Karpas-422 (cell line): Measurements from ENCODE around the gene POU6F1. TPM values are rescaled to one million over a fixed set of nuclear protein-coding genes. Genes with fewer than 3 reads are reported as not detected.

Experiments
- DNase-seq: peaks from one replicate; pipeline ENCODE4 v3.0.0-alpha.2; 2015
- H2AFZ ChIP-seq: fragments of 200-600 bp; sonication (generic); 2 replicates; pipeline ENCODE4 v1.6.1; 2014; ENCODE audit warnings: antibody characterized with exemption, low read length, mixed read lengths
- H3K27ac ChIP-seq: fragments of 200-600 bp; sonication (generic); 2 replicates; pipeline ENCODE4 v1.5.1; 2014; ENCODE audit warnings: mild to moderate bottlenecking, low read length, moderate library complexity
- H3K27me3 ChIP-seq: fragments of 200-600 bp; sonication (generic); 2 replicates; pipeline ENCODE4 v1.6.1; 2014; ENCODE audit warnings: low read length, mixed read lengths
- H3K36me3 ChIP-seq: fragments of 200-600 bp; sonication (generic); 2 replicates; pipeline ENCODE4 v1.6.1; 2014; ENCODE audit warnings: low read length, mixed read lengths; ENCODE audit not compliant: insufficient read depth
- H3K4me1 ChIP-seq: fragments of 200-600 bp; sonication (generic); 2 replicates; pipeline ENCODE4 v1.6.1; 2014; ENCODE audit warnings: mild to moderate bottlenecking, low read length, mixed read lengths
- H3K4me2 ChIP-seq: fragments of 200-600 bp; sonication (generic); 2 replicates; pipeline ENCODE4 v1.6.1; 2014; ENCODE audit warnings: low read length, low read depth, mild to moderate bottlenecking; ENCODE audit not compliant: poor library complexity, severe bottlenecking
- H3K4me3 ChIP-seq: fragments of 200-600 bp; sonication (generic); 2 replicates; pipeline ENCODE4 v1.5.1; 2014; ENCODE audit warnings: mild to moderate bottlenecking, antibody characterized with exemption, low read length, mixed read lengths
- H3K79me2 ChIP-seq: fragments of 200-600 bp; sonication (generic); 2 replicates; pipeline ENCODE4 v1.6.1; 2014; ENCODE audit warnings: mild to moderate bottlenecking, low read length, mixed read lengths
- H3K9ac ChIP-seq: fragments of 200-600 bp; sonication (generic); 2 replicates; pipeline ENCODE4 v1.6.0; 2014; ENCODE audit warnings: low read length
- H3K9me2 ChIP-seq: fragments of 200-600 bp; sonication (generic), shearing (Covaris generic); replicated peaks from 2 replicates; pipeline ENCODE4 v1.6.0; 2014; ENCODE audit warnings: mild to moderate bottlenecking, low read length, moderate library complexity; ENCODE audit not compliant: insufficient read depth
- H3K9me3 ChIP-seq: fragments of 300-700, 200-600 bp; sonication (generic); 2 replicates; pipeline ENCODE4 v1.6.1; 2014; ENCODE audit warnings: low read length, mixed read lengths
- H4K20me1 ChIP-seq: fragments of 200-600 bp; sonication (generic); 2 replicates; pipeline ENCODE4 v1.6.1; 2014; ENCODE audit warnings: mild to moderate bottlenecking, antibody characterized with exemption, low read length, low read depth; ENCODE audit not compliant: insufficient read depth
- total RNA-seq: library from RNA; depleted of rRNA; stranded (reverse); fragments of >200 nt; shearing (Covaris generic); gene quantifications from 2 replicates; pipeline ENCODE4 v1.2.3, GENCODE V29; 2014; ENCODE audit warnings: low replicate concordance

POU6F1 gene
- total RNA-seq, 1 experiment from 2014 or later: 1.6 TPM

DNA sequence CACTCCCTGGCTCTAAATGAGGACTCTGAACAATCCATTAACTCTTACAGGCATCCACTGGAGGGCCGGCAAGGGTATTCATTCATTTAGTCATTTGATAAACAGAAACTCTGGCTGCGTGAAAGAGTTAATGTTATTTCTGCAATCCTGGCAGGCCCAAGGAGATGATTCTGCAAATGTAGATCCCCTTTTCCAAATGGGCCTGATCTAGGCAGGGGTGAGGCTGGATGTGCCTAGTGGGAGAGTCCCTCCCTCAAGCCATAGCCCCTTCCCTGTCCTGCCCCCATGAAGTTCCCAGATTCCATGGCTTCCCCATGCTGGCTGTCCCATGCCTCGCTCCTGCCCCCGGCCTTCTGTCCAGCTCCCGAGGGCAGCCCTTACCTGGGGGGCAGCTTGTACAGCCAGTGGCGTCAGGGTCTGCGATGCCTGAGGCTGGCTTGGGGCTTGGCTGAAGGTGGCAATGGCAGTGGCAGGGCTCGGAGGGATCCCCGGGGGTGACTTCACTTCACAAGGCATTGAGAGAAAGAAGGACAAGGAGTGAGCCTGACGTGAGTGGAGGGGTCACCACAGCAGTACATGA lies 18.4 kb downstream of the POU6F1 start:
- no peaks in the 10 kb centered on the region for H3K9me3 ChIP-seq
- DNase-seq: no peak
- H3K9me2 ChIP-seq: no peaks in the 10 kb centered on the region
- no peak overlapping the region for H3K27ac ChIP-seq
- H3K4me1 ChIP-seq: no peaks in the 10 kb centered on the region
- H2AFZ ChIP-seq: no peak overlapping the region
- no peak overlapping the region for H3K9ac ChIP-seq
- H3K36me3 ChIP-seq: no peaks in the 10 kb centered on the region
- no peaks in the 10 kb centered on the region for H4K20me1 ChIP-seq
- no peak overlapping the region for H3K4me3 ChIP-seq
- no peaks in the 10 kb centered on the region for H3K27me3 ChIP-seq
- H3K79me2 ChIP-seq: no peaks in the 10 kb centered on the region
- H3K4me2 ChIP-seq: no peak overlapping the region

GRCh38 chr12:51198568-51199365 lies 19.1 kb downstream of the POU6F1 start:
- DNase-seq: no peak
- Histone ChIP-seq H3K79me2 (no peaks in the 10 kb centered on the region), H3K9ac (no peak overlapping the region), H2AFZ (no peak overlapping the region), H3K4me1 (no peaks in the 10 kb centered on the region), H3K9me3 (no peaks in the 10 kb centered on the region), H3K27me3 (no peaks in the 10 kb centered on the region), H3K4me2 (no peak overlapping the region), H3K4me3 (no peak overlapping the region), H3K9me2 (no peaks in the 10 kb centered on the region), H3K27ac (no peak overlapping the region), H4K20me1 (no peaks in the 10 kb centered on the region), H3K36me3 (no peaks in the 10 kb centered on the region)

- H3K4me2 ChIP-seq: no peak overlapping the region
- no peaks in the 10 kb centered on the region for H3K4me1 ChIP-seq
- no peak overlapping the region for H3K9ac ChIP-seq
- no peaks in the 10 kb centered on the region for H3K79me2 ChIP-seq
- H3K4me3 ChIP-seq: no peak overlapping the region
- H2AFZ ChIP-seq: no peak overlapping the region
- no peak for DNase-seq
- H3K9me2 ChIP-seq: no peaks in the 10 kb centered on the region
- H3K27me3 ChIP-seq: no peaks in the 10 kb centered on the region
- H3K27ac ChIP-seq: no peak overlapping the region
- no peaks in the 10 kb centered on the region for H3K9me3 ChIP-seq
- no peaks in the 10 kb centered on the region for H4K20me1 ChIP-seq
- no peaks in the 10 kb centered on the region for H3K36me3 ChIP-seq
Measured at GRCh38 chr12:51197736-51198567, 19.9 kb downstream of the POU6F1 start.

DNA sequence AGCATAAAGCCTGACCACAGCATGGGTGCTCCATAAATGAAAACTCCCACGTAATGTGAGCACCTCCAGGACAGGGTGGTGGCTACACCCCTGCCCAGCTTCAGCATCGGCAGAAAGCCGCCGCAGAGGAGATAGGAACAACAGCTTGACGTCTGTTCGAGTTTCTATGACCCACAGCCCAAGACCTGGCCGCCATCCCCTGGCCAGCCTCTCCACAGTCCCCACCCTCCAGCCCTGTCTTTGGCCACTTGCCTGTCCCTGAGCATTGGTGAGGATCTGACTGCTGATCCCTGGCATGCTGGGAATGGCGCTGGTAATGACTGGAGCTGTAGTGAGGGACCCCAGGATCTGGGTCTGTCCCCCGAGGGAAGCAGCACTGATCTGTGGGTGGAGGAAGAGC lies 21.3 kb downstream of the POU6F1 start:
- Histone ChIP-seq H3K9me3 (no peaks in the 10 kb centered on the region), H4K20me1 (no peaks in the 10 kb centered on the region)

DNA sequence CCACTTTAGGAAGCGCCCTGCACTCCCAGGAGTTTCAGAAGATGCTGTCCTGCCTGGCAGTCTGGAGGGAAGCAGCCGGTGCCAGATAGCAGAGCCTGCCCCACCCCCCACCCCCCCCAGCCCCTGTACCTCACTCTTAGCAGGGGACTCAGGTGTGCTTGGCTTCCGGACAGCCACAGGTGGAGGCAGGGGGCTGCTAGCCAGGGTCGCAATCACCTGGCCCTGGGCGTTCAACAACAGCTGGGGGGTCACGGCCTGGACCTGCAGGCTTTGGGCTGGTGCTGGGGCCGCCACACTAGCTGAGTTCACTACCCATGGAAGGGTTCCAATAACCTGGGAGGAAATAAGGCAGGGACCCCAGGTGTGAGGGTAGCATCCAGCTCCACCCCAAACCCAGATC lies 22.0 kb downstream of the POU6F1 start:
- no peak overlapping the region for H3K4me3 ChIP-seq
- H3K79me2 ChIP-seq: no peaks in the 10 kb centered on the region
- H3K9me3 ChIP-seq: no peaks in the 10 kb centered on the region
- H3K27ac ChIP-seq: no peak overlapping the region
- no peak overlapping the region for H3K9ac ChIP-seq
- no peaks in the 10 kb centered on the region for H3K9me2 ChIP-seq
- no peaks in the 10 kb centered on the region for H3K27me3 ChIP-seq
- no peak overlapping the region for H3K4me2 ChIP-seq
- H3K36me3 ChIP-seq: no peaks in the 10 kb centered on the region
- H3K4me1 ChIP-seq: no peaks in the 10 kb centered on the region
- no peak overlapping the region for H2AFZ ChIP-seq
- no peaks in the 10 kb centered on the region for H4K20me1 ChIP-seq
- no peak for DNase-seq

More for the DNA sequence above, 21.3 kb downstream of the POU6F1 start:
- Histone ChIP-seq H3K4me2 (no peak overlapping the region), H3K4me1 (no peaks in the 10 kb centered on the region), H3K27ac (no peak overlapping the region), H3K36me3 (no peaks in the 10 kb centered on the region), H3K4me3 (no peak overlapping the region), H2AFZ (no peak overlapping the region), H3K9me2 (no peaks in the 10 kb centered on the region), H3K27me3 (no peaks in the 10 kb centered on the region), H3K9ac (no peak overlapping the region), H3K79me2 (no peaks in the 10 kb centered on the region)
- no peak for DNase-seq

DNA sequence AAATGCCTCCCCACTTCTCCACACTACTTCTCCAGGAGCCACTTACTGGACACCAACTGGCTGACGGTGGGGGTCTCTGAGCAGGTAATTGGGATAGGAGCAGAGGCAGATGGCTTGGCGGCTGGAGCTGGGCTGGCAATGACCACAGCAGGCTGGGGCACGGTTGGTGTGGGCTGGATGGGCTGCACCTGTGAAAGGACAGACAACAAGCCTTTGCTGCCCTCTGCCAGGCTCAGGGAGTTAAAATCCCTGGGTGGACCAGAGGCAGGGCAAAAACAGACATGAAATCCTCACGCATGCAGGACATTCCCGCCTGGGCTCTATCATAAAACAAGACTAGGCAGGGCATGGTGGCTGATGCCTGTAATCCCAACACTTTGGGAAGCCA lies 25.6 kb downstream of the POU6F1 start:
- H3K9ac ChIP-seq: no peak overlapping the region
- no peak overlapping the region for H2AFZ ChIP-seq
- H4K20me1 ChIP-seq: no peaks in the 10 kb centered on the region
- H3K4me3 ChIP-seq: no peak overlapping the region
- no peak overlapping the region for H3K4me2 ChIP-seq
- H3K27me3 ChIP-seq: no peaks in the 10 kb centered on the region
- DNase-seq: no peak
- H3K4me1 ChIP-seq: peaks cover 20% of the 10 kb centered on the region
- H3K79me2 ChIP-seq: no peaks in the 10 kb centered on the region
- no peaks in the 10 kb centered on the region for H3K9me2 ChIP-seq
- no peaks in the 10 kb centered on the region for H3K36me3 ChIP-seq
- no peaks in the 10 kb centered on the region for H3K9me3 ChIP-seq
- H3K27ac ChIP-seq: no peak overlapping the region

DNA sequence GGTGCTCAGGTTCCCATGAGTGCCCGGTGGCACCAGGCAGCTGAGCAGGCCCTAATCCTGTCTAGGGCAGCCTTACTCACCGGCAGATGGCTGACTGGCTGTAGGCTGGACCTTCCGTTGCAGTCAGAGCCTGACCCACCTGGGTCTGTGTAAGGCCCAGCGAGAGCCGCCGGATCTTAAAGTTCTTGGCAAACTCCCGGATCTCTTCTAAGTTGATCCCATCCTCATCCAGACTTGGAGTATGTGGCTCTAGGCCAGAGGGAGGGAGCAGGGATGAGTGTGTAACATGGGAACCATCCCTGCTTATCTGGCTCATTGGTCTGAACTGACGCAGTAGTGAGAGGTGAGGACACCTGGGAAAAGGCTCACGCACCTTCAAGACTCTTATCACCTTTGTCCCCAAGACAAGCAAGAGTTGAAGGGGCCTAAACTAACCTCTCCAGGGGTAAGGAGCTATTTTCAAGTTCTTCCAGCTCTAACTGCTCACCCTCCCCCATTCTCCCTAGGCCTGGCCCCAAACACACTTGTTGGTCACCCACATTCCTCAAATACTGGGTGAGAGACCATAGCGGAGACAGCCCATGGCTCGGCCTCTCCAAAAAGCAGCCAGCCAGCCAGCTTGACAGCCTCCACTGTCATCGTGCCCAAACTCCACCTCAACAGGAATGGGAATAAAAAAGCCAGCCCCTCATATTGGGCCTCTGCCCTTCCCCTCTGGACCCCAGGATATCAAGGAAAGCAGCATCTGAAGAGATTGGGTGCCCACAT lies 26.2 kb downstream of the POU6F1 start:
- Histone ChIP-seq H3K4me1 (peaks cover 21% of the 10 kb centered on the region), H3K79me2 (no peaks in the 10 kb centered on the region), H3K27me3 (no peaks in the 10 kb centered on the region), H3K27ac (no peak overlapping the region), H2AFZ (no peak overlapping the region), H3K9me2 (no peaks in the 10 kb centered on the region), H3K36me3 (no peaks in the 10 kb centered on the region), H3K4me2 (no peak overlapping the region), H3K9ac (no peak overlapping the region), H4K20me1 (no peaks in the 10 kb centered on the region), H3K4me3 (no peak overlapping the region), H3K9me3 (no peaks in the 10 kb centered on the region)
- DNase-seq: no peak

DNA sequence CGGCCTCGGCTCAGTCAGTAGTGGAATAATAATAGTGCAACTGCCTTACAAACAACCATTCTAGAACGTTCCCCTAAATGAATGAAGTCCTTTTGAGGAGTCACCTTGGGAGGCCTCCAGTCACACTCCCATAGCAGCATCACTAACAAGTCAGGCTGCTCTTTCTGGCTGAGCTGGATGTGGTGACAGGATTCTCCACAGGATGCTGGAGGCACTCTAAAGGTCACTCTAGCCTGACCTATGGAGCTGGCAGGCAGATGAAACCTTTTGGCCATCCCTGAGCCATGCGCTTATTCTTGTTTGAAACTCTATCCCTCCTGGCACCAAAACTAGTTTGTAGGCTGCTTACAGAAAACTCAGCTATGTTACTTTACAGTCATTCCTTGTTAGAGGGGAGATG lies 27.0 kb downstream of the POU6F1 start:
- no peak for DNase-seq
- H3K9ac ChIP-seq: no peak overlapping the region
- no peak overlapping the region for H2AFZ ChIP-seq
- no peak overlapping the region for H3K4me2 ChIP-seq
- no peaks in the 10 kb centered on the region for H3K36me3 ChIP-seq
- no peaks in the 10 kb centered on the region for H3K9me2 ChIP-seq
- H3K27ac ChIP-seq: no peak overlapping the region
- H3K79me2 ChIP-seq: no peaks in the 10 kb centered on the region
- no peaks in the 10 kb centered on the region for H4K20me1 ChIP-seq
- H3K9me3 ChIP-seq: no peaks in the 10 kb centered on the region
- no peak overlapping the region for H3K4me3 ChIP-seq
- no peaks in the 10 kb centered on the region for H3K27me3 ChIP-seq
- H3K4me1 ChIP-seq: peaks cover 21% of the 10 kb centered on the region
